Erythroblast (primary cell): ENCODE data around the gene SLC38A1.
"Not testable (repeated sequence)": the region's sequence is repeated elsewhere in the genome, so short reads cannot be mapped to it uniquely, and the experiment has no call there.

Source experiments
- DNase-seq, 2 experiments: peaks; one replicate each; lab custom pipeline; 2025; lab: John Stamatoyannopoulos, UW
- GATA1 ChIP-seq: IDR thresholded peaks from 2 replicates; pipeline ENCODE4 v1.6.1; 2011; ENCODE audit warnings: low read depth, mild to moderate bottlenecking, control low read depth, low read length, moderate library complexity
- POLR2A ChIP-seq: IDR thresholded peaks from 2 replicates; pipeline ENCODE4 v1.6.1; 2011; ENCODE audit warnings: mild to moderate bottlenecking, low read length

Gene SLC38A1

GRCh38 chr12:46214668-46215436, 54.0 kb downstream of the SLC38A1 start:
- no peak for DNase-seq

GRCh38 chr12:46212108-46212982, 56.5 kb downstream of the SLC38A1 start:
- DNase-seq, result no peak
- no peak for TF ChIP-seq POLR2A
- no peak for TF ChIP-seq GATA1

More at GRCh38 chr12:46214668-46215436, 54.0 kb downstream of the SLC38A1 start:
- TF ChIP-seq GATA1 (no peak), POLR2A (no peak)

DNA sequence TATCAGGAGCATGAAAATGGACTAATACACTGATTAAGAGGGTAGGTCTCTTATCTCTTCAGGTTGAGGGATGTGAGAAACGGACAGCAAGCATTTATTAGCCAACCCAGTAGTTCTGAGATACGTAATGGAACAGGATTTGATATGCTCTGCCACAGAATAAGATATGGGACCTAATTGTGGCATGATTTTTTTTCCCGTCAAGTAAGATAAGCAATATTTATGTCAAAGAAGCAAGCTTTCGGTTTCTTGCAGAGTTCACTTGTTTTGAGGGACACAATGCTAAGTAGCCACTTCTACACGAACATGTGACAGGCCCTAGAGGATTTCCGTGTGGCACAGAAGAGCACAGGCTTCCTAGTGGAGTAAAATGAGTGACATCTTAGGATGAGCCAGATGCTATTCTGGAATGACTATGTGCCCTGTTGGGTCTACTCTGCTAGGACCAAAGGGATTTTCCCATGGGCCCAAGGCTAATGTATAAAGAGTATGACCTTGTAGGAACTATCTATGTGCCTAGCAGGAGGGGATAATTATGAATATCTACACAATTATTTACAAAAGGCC, 57.9 kb downstream of the SLC38A1 start:
- TF ChIP-seq POLR2A, result no peak
- TF ChIP-seq GATA1, result no peak

DNA sequence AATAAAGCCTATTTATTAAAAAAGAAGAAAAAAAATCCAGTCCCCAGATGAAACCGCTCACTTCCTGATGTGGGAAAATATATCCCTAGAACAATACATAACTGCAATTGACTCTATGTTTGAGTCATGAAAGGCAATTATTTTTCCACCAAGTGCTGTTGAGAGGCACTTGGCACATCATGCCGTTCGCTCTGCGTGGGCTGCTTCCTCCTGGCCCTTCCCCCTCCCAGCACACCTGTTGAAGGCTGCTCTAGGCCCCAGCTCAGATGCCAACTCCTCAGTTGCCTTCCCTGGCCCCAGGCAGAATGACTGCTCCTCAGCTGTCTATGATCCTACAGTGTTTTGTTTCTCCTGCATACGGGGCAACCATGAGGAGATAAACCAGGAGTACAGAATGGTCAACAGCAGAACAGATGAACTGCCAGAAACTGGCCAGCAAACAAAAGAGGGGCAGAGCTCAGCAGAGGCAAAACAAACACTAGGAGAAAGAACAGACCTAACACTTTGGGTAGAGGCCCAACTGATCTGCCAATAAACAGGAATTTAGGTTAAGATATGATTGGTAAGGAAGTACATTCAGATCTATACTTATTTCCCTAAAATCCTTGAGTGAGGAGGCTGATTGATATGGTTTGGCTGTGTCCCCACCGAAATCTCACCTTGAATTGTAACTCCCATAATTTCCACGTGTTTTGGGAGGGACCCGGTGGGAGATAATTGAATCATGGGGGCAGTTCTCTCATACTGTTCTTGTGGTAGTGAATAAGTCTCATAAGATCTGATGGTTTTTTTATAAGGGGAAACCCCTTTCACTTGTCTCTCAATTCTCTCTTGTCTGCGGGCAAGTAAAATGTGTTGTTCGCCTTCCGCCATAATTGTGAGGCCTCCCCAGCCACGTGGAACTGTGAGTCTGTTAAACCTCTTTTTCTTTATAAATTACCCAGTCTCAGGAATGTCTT, 58.6 kb downstream of the SLC38A1 start:
- TF ChIP-seq GATA1 (no peak), POLR2A (no peak)
- DNase-seq, result no peak

More for the DNA sequence above, 57.9 kb downstream of the SLC38A1 start:
- peak; percentile 7 to 30 for DNase-seq

DNA sequence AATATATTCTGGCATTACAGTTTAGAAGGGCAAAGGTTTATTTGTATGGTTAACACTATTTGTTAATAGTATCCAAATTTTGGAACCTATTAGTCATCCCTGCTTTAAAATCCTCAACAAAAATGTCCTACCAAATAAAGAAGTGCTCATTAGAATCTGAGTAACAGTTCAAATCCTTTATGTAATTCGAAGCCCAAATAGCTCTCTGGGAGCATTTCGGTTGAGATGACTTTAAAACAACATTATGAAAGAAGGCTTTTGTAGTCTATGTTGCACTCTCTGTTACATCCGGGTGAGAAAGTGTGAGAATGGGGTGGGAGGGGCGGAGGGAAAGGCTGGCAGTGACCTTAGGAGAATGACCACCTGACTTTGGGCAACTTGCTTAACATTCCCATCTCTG, 59.7 kb downstream of the SLC38A1 start:
- TF ChIP-seq POLR2A, result no peak
- TF ChIP-seq GATA1, result no peak
- DNase-seq, result no peak

DNA sequence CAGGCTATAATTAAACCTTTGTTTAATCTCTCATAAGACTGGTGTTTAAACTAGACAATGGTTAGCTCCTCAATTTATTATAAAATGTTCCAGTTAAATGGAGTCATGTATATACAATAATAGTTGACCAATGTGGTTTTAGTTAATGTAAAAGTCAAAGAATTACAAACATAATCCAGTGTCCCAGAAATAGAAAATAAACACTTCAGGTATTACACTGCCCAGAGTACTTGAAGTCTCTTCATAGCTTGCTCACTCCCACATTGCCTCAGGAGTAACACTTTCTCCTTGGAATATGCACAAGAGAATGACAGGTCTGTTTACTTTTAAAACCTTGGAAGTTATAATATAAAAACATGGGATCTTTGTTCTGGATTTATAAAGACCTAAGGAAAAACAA, 60.5 kb downstream of the SLC38A1 start:
- DNase-seq, result no peak
- no peak for TF ChIP-seq POLR2A
- TF ChIP-seq GATA1, result no peak

GRCh38 chr12:46207644-46208043, 61.2 kb downstream of the SLC38A1 start:
- no peak for DNase-seq
- TF ChIP-seq POLR2A (no peak), GATA1 (no peak)

DNA sequence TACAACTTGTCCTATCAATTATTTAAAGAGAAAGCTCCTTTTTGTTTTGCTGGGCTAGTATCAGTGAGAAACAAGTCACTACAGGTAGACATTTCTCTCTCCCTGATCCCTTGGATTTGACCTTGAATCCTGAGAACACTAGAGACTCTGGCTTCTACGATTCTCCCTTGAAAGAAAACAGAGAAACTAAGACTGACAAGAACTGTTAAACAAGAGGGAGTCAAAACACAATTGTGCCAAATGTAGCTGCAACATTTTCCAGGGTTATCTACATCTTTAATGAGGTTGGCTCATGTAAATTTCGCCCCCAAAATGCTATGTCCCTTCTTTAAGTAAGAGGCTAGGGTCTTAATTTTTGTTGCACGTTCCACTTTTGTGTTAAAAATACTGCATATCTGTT, 62.4 kb downstream of the SLC38A1 start:
- no peak for TF ChIP-seq POLR2A
- TF ChIP-seq GATA1, result no peak
- DNase-seq, result no peak

DNA sequence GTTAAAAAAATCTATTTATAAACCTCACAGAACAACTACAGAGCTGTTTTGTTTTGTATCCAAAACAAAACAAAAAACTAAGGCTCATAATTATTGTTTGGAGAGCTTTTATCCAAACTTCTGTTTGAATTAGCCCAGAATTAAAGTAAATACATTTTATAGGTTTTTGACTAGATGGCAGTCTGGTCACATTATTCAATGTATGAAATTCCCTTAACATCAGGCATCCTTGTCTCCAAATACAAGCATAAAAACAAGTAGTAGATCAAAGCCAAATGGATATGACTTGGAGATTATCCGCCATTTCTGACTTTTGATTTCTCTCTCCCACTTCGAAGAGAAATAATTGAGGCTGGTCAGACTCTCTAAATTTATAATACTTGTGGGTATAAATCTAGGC, 63.5 kb downstream of the SLC38A1 start:
- no peak for DNase-seq
- TF ChIP-seq GATA1, result no peak
- TF ChIP-seq POLR2A, result no peak

DNA sequence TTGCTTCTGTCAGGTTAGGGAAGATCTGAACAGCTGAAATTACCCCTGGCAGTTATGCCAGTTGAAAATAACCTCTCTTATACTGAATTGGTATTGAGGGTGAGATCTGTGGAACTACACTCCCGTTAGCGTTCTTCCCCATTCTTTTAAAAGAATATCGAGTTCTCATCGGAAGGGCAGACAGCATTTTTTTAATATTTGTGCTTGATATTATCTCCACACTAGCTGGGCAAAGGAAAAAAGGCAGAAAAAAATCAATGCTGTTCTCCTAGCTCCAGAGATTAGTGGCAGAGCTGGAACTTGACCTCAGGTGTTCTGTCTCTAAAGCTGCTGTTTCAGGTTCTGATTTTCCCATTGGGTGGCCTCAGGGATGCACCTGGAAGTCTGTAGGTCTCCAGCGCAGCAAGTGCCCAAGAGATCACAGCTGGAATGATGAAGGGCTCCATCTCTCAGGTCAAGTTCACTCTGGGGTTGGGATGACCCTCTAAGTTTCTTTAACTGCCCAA, 67.5 kb downstream of the SLC38A1 start:
- DNase-seq, result no peak
- TF ChIP-seq GATA1 (no peak), POLR2A (no peak)

DNA sequence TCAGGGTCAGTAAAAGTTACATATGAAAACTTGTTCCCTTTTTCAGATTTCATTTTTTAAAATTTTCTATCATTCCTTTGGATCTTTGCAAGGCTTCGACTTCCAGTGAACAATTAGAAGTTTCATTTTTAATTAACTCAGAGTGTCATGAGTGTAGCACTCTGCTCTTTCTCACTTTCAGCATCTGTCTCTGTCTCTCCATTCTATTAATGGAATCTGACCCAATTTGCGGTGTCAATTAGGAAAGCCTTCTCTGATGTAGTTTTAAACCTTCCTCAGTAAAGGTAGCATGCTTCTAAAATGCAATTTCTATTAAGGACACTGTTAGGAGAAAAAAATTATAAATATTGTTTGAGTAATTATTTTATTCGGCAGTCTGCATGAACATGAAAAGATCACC, 68.3 kb downstream of the SLC38A1 start:
- TF ChIP-seq POLR2A (no peak), GATA1 (no peak)
- DNase-seq, result no peak

- no peak for TF ChIP-seq POLR2A
- TF ChIP-seq GATA1, result no peak
- DNase-seq, result no peak
These were observed 69.9 kb downstream of the SLC38A1 start for GRCh38 chr12:46198913-46199312.

DNA sequence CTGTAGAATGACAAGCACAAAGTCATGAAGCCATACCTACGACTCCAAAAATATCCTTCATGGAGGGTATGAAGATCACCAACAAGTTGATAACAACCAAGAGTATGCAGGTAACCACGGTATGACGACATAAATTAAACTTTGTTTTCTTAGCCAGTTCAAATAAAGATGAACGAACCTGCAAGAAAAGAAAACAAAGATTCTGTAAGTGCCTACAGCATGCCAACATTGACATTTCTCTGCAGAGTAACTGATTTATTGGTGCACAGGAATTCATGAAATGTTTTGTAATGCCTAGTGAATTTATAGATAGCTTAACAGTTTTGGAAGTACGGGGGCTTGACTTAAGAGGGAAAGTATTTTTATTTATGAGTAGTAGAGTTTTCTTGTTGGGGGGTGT, 71.0 kb downstream of the SLC38A1 start:
- DNase-seq, result no peak
- TF ChIP-seq GATA1 (no peak), POLR2A (no peak)

DNA sequence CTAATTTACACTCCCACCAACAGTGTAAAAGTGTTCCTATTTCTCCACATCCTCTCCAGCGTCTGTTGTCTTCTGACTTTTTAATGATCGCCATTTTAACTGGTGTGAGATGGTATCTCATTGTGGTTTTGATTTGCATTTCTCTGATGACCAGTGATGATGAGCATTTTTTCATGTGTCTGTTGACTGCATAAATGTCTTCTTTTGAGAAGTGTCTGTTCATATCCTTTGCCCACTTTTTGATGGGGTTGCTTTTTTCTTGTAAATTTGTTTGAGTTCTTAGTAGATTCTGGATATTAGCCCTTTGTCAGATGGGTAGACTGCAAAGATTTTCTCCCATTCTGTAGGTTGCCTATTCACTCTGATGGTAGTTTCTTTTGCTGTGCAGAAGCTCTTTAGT, 78.3 kb downstream of the SLC38A1 start:
- not testable (repeated sequence) for DNase-seq
